NK-92 (cell line): ENCODE data around the gene EMC6.
"Not testable (repeated sequence)": the region's sequence is repeated elsewhere in the genome, so short reads cannot be mapped to it uniquely, and the experiment has no call there.

Experiments used
- DNase-seq: peaks from one replicate; lab custom pipeline; 2025; ENCODE audit not compliant: unreplicated experiment; lab: John Stamatoyannopoulos, UW

The EMC6 gene

GRCh38 chr17:3704931-3705717 is 36.5 kb downstream of the EMC6 start:
- DNase-seq, result no peak

- DNase-seq, result not testable (repeated sequence)
These were observed 37.0 kb downstream of the EMC6 start for GRCh38 chr17:3705718-3705984.

- DNase-seq, result no peak
These were observed 39.8 kb downstream of the EMC6 start for GRCh38 chr17:3708366-3708765.

- DNase-seq, result no peak
These were observed 42.4 kb downstream of the EMC6 start for GRCh38 chr17:3710951-3711383.

GRCh38 chr17:3712811-3713463 is 44.3 kb downstream of the EMC6 start:
- DNase-seq, result no peak

- no peak for DNase-seq
These were observed 46.7 kb downstream of the EMC6 start for GRCh38 chr17:3715296-3715695.

GRCh38 chr17:3718201-3718600 is 49.6 kb downstream of the EMC6 start:
- no peak for DNase-seq

GRCh38 chr17:3719265-3719664 is 50.7 kb downstream of the EMC6 start:
- DNase-seq, result no peak
